ENCODE measurements around the gene KAZN.

KAZN gene

DNA sequence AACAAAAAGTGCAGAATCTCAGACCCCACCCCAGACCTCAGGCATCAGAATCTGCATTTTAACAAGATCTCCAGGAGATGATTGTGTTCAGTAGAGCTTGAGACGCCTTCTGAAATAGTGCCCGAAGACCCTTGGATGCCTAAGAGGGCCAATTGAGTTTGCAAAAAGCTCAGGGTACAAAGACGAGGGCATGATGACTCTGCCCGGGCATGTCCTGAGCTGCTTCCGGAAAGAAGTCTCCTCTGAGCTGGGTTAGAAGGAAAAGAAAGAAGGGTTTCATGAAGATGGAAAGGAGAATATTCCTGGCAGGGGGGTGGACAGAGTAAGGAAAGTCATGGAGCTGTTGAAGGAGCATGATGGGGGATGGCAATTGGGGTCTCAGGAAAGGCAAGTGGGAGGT, 308.9 kb downstream of the KAZN start:
- Histone ChIP-seq H2AFZ (ENCODE audit: low read length) (no peak overlapping the region), H3K4me1 (ENCODE audit: insufficient read depth, low read length, poor library complexity, severe bottlenecking) (no peaks in the 10 kb centered on the region), H3K27me3 (ENCODE audit: insufficient read depth, low read length, poor library complexity, severe bottlenecking) (no peaks in the 10 kb centered on the region), H3F3A (ENCODE audit: low read depth) (no peaks in the 10 kb centered on the region), H3K79me2 (ENCODE audit: insufficient read depth, low read length) (no peaks in the 10 kb centered on the region), H3K9ac (ENCODE audit: low read depth, low read length, poor library complexity, severe bottlenecking) (no peak overlapping the region), H3K4me3 (ENCODE audit: low read length, poor library complexity, severe bottlenecking) (no peak overlapping the region), H4K20me1 (ENCODE audit: insufficient read depth, low read length, poor library complexity, severe bottlenecking) (no peaks in the 10 kb centered on the region), H3K9me2 (replicated peaks; ENCODE audit: low read depth, low read length) (no peaks in the 10 kb centered on the region), H3K36me3 (ENCODE audit: insufficient read depth, low read length) (no peaks in the 10 kb centered on the region), H3K4me2 (ENCODE audit: low read depth, low read length, poor library complexity, severe bottlenecking) (no peak overlapping the region), H3K9me3 (ENCODE audit: insufficient read depth, low read depth, low read length) (no peaks in the 10 kb centered on the region)
- TF ChIP-seq EZH2phosphoT487 (IDR thresholded peaks at IDR 0.05; ENCODE audit: borderline replicate concordance): no peak
- TF ChIP-seq, protein P1, sequence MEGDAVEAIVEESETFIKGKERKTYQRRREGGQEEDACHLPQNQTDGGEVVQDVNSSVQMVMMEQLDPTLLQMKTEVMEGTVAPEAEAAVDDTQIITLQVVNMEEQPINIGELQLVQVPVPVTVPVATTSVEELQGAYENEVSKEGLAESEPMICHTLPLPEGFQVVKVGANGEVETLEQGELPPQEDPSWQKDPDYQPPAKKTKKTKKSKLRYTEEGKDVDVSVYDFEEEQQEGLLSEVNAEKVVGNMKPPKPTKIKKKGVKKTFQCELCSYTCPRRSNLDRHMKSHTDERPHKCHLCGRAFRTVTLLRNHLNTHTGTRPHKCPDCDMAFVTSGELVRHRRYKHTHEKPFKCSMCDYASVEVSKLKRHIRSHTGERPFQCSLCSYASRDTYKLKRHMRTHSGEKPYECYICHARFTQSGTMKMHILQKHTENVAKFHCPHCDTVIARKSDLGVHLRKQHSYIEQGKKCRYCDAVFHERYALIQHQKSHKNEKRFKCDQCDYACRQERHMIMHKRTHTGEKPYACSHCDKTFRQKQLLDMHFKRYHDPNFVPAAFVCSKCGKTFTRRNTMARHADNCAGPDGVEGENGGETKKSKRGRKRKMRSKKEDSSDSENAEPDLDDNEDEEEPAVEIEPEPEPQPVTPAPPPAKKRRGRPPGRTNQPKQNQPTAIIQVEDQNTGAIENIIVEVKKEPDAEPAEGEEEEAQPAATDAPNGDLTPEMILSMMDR (conservative IDR thresholded peaks at IDR 0.05; ENCODE audit: low read length): no peak

DNA sequence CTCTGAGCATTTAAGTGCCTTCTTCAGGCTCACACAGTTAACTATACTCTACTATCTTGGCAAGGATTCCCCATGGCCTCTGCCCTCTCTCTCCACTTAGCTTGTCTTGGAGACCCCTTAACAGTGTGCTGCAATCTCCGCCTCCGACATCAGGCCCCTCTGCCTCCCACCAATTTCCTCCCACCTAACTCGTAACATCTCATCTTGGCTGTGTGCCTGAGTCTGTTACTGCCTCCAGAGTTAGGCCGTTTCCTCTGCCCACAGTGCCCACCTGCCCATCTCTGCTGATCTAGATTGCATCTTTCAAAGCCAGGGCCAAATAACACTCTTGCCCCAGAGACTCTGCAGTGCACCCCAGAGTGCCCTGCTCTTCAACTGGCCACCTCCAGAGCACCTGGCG, 310.8 kb downstream of the KAZN start:
- H3K36me3 ChIP-seq (ENCODE audit: insufficient read depth, low read length): no peaks in the 10 kb centered on the region
- H3K79me2 ChIP-seq (ENCODE audit: insufficient read depth, low read length): no peaks in the 10 kb centered on the region
- no peaks in the 10 kb centered on the region for H3K27me3 ChIP-seq (ENCODE audit: insufficient read depth, low read length, poor library complexity, severe bottlenecking)

DNA sequence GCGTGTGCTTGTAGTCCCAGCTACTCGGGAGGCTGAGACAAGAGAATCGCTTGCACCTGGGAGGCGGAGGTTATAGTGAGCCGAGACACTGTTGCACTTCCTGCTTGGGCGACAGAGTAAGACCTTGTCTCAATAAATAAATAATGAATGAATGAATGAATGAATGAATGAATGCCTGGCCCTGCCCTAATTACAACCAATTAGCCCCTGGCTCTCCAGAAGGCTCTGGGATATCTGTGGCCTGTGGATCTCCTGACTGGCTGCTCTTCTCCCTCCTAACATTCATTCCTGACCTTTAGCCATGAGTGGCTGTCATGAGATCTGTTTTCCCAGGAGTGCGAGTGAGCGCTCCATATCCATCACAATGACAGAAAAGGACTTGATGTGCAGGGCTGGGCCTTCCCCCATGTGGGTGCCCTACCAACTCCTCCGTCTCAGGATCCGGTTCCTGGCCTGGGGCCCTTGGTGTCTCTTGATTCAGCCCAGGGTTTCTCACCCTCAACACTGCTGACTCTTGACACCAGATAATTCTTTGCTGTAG, 311.5 kb downstream of the KAZN start:
- no peak for TF ChIP-seq EZH2phosphoT487 (IDR thresholded peaks at IDR 0.05; ENCODE audit: borderline replicate concordance)
- TF ChIP-seq, protein P1 (conservative IDR thresholded peaks at IDR 0.05; ENCODE audit: low read length): no peak
- Histone ChIP-seq H3K9me2 (replicated peaks; ENCODE audit: low read depth, low read length) (no peaks in the 10 kb centered on the region), H2AFZ (ENCODE audit: low read length) (no peak overlapping the region), H3K27me3 (ENCODE audit: insufficient read depth, low read length, poor library complexity, severe bottlenecking) (no peaks in the 10 kb centered on the region), H3K36me3 (ENCODE audit: insufficient read depth, low read length) (no peaks in the 10 kb centered on the region), H3K4me2 (ENCODE audit: low read depth, low read length, poor library complexity, severe bottlenecking) (no peak overlapping the region), H4K20me1 (ENCODE audit: insufficient read depth, low read length, poor library complexity, severe bottlenecking) (no peaks in the 10 kb centered on the region), H3K4me3 (ENCODE audit: low read length, poor library complexity, severe bottlenecking) (no peak overlapping the region), H3F3A (ENCODE audit: low read depth) (no peaks in the 10 kb centered on the region), H3K4me1 (ENCODE audit: insufficient read depth, low read length, poor library complexity, severe bottlenecking) (no peaks in the 10 kb centered on the region), H3K9ac (ENCODE audit: low read depth, low read length, poor library complexity, severe bottlenecking) (no peak overlapping the region), H3K9me3 (ENCODE audit: insufficient read depth, low read depth, low read length) (no peaks in the 10 kb centered on the region), H3K79me2 (ENCODE audit: insufficient read depth, low read length) (no peaks in the 10 kb centered on the region)

More for the DNA sequence above, 310.8 kb downstream of the KAZN start:
- Histone ChIP-seq H3K4me3 (ENCODE audit: low read length, poor library complexity, severe bottlenecking) (no peak overlapping the region), H3K9me2 (replicated peaks; ENCODE audit: low read depth, low read length) (no peaks in the 10 kb centered on the region), H3K4me1 (ENCODE audit: insufficient read depth, low read length, poor library complexity, severe bottlenecking) (no peaks in the 10 kb centered on the region), H3K9ac (ENCODE audit: low read depth, low read length, poor library complexity, severe bottlenecking) (no peak overlapping the region), H3K9me3 (ENCODE audit: insufficient read depth, low read depth, low read length) (no peaks in the 10 kb centered on the region), H3K4me2 (ENCODE audit: low read depth, low read length, poor library complexity, severe bottlenecking) (no peak overlapping the region), H2AFZ (ENCODE audit: low read length) (no peak overlapping the region), H3F3A (ENCODE audit: low read depth) (no peaks in the 10 kb centered on the region), H4K20me1 (ENCODE audit: insufficient read depth, low read length, poor library complexity, severe bottlenecking) (no peaks in the 10 kb centered on the region)
- no peak for TF ChIP-seq EZH2phosphoT487 (IDR thresholded peaks at IDR 0.05; ENCODE audit: borderline replicate concordance)
- TF ChIP-seq, protein P1 (conservative IDR thresholded peaks at IDR 0.05; ENCODE audit: low read length): no peak
